ENCODE measurements around the gene CCDC54.

DNA sequence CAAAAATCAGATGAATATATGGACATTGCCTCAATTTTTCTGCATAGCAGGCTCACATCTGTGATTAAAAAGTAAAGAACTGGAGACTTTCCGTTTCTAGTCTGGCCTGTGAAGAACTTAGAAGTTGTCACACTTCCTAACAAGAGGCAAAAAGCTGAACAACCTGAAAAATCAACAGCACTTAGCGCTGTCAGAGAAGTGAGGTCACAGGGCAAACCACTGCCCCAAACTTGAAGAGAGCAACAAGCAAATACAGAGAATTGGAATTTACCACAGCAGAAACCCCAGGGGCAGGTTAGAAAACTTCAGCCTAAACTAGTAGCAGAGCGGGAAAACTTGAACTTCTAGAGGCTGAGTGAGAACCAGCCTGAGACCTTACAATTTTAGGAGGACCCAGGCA is 38.9 kb downstream of the CCDC54 start:
- no peak for TF ChIP-seq EZH2 (IDR thresholded peaks at IDR 0.05; ENCODE audit: borderline replicate concordance, low read length)
- TF ChIP-seq, protein P1, sequence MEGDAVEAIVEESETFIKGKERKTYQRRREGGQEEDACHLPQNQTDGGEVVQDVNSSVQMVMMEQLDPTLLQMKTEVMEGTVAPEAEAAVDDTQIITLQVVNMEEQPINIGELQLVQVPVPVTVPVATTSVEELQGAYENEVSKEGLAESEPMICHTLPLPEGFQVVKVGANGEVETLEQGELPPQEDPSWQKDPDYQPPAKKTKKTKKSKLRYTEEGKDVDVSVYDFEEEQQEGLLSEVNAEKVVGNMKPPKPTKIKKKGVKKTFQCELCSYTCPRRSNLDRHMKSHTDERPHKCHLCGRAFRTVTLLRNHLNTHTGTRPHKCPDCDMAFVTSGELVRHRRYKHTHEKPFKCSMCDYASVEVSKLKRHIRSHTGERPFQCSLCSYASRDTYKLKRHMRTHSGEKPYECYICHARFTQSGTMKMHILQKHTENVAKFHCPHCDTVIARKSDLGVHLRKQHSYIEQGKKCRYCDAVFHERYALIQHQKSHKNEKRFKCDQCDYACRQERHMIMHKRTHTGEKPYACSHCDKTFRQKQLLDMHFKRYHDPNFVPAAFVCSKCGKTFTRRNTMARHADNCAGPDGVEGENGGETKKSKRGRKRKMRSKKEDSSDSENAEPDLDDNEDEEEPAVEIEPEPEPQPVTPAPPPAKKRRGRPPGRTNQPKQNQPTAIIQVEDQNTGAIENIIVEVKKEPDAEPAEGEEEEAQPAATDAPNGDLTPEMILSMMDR (IDR thresholded peaks at IDR 0.05; ENCODE audit: low read length), result no peak

Data from OCI-LY1 (cell line).